Mesenchymal stem cell (in vitro differentiated cells and primary cell): ENCODE results near the gene WIPF3.

Experiments
- DNase-seq: peaks from one replicate; pipeline ENCODE4 v3.0.0-alpha.2; 2013
- H2AFZ ChIP-seq: one replicate; pipeline ENCODE4 v1.6.1; 2013; ENCODE audit warnings: low read depth, mild to moderate bottlenecking, control low read depth, inconsistent platforms, low read length, moderate library complexity
- H2AK5ac ChIP-seq: 2 replicates; pipeline ENCODE4 v1.6.1; 2013; ENCODE audit warnings: low read length, moderate library complexity, mild to moderate bottlenecking, inconsistent platforms; ENCODE audit not compliant: severe bottlenecking
- H2BK120ac ChIP-seq: one replicate; pipeline ENCODE4 v1.6.1; 2013; ENCODE audit warnings: low read depth, mild to moderate bottlenecking, inconsistent platforms, low read length, moderate library complexity
- H2BK12ac ChIP-seq, 2 experiments: one replicate each; pipeline ENCODE4 v1.6.1; 2013; ENCODE audit warnings: inconsistent platforms in 2 of 2, low read length in 2 of 2, mild to moderate bottlenecking in 2 of 2, moderate library complexity in 2 of 2, control low read depth in 1 of 2
- H2BK15ac ChIP-seq: one replicate; pipeline ENCODE4 v1.6.1; 2013; ENCODE audit warnings: mild to moderate bottlenecking, low read depth, inconsistent platforms; ENCODE audit not compliant: poor library complexity, severe bottlenecking
- H2BK5ac ChIP-seq: 2 replicates; pipeline ENCODE4 v1.6.1; 2013; ENCODE audit warnings: low read depth, mild to moderate bottlenecking, low read length, control low read depth, inconsistent platforms; ENCODE audit not compliant: poor library complexity, severe bottlenecking
- H3K14ac ChIP-seq, 2 experiments: one replicate each; pipeline ENCODE4 v1.6.1; 2013; ENCODE audit warnings: inconsistent platforms in 2 of 2, low read length in 2 of 2, control low read depth in 1 of 2, mild to moderate bottlenecking in 1 of 2, moderate library complexity in 1 of 2
- H3K18ac ChIP-seq, 2 experiments: one replicate each; pipeline ENCODE4 v1.6.1; 2013; ENCODE audit warnings: inconsistent platforms in 2 of 2, low read length in 2 of 2, control low read depth in 1 of 2, low read depth in 1 of 2, mild to moderate bottlenecking in 1 of 2
- H3K23ac ChIP-seq, 2 experiments: one replicate each; pipeline ENCODE4 v1.6.1; 2013; ENCODE audit warnings: inconsistent platforms in 2 of 2, low read length in 2 of 2, mild to moderate bottlenecking in 2 of 2, moderate library complexity in 2 of 2, control low read depth in 1 of 2
- H3K27ac ChIP-seq: 2 replicates; pipeline ENCODE4 v1.5.1; 2013; ENCODE audit warnings: mild to moderate bottlenecking, moderate library complexity, low read length, control low read depth, inconsistent platforms; ENCODE audit not compliant: poor library complexity, severe bottlenecking
- H3K27me3 ChIP-seq, 2 experiments: 2 replicates each; pipeline versions ENCODE4 v1.6.1 to v1.7.0; 2013; ENCODE audit warnings: low read length in 2 of 2, mild to moderate bottlenecking in 2 of 2, moderate library complexity in 2 of 2, control low read depth in 1 of 2, inconsistent platforms in 1 of 2; ENCODE audit not compliant: control insufficient read depth in 1 of 2, insufficient read depth in 1 of 2
- H3K36me3 ChIP-seq, 2 experiments: 2 replicates each; pipeline versions ENCODE4 v1.6.1 to v1.7.0; 2013; ENCODE audit warnings: low read length in 2 of 2, control low read depth in 1 of 2, inconsistent platforms in 1 of 2, low read depth in 1 of 2, mild to moderate bottlenecking in 1 of 2; ENCODE audit not compliant: insufficient read depth in 2 of 2, control insufficient read depth in 1 of 2
- H3K4ac ChIP-seq, 2 experiments: one replicate each; pipeline ENCODE4 v1.6.1; 2013; ENCODE audit warnings: inconsistent platforms in 2 of 2, low read length in 2 of 2, mild to moderate bottlenecking in 2 of 2, moderate library complexity in 2 of 2, control low read depth in 1 of 2, low read depth in 1 of 2
- H3K4me1 ChIP-seq: 2 replicates; pipeline ENCODE4 v1.6.1; 2013; ENCODE audit warnings: low read depth, low read length, control low read depth; ENCODE audit not compliant: control insufficient read depth, insufficient read depth
- H3K4me2 ChIP-seq: 2 replicates; pipeline ENCODE4 v1.6.1; 2013; ENCODE audit warnings: low read length, mild to moderate bottlenecking, inconsistent platforms; ENCODE audit not compliant: poor library complexity, severe bottlenecking
- H3K4me3 ChIP-seq, 2 experiments: 2 replicates each; pipeline versions ENCODE4 v1.5.1 to v1.7.0; 2013; ENCODE audit warnings: low read length in 2 of 2, mild to moderate bottlenecking in 2 of 2, control low read depth in 1 of 2, low read depth in 1 of 2; ENCODE audit not compliant: insufficient read depth in 1 of 2
- H3K79me1 ChIP-seq: replicated peaks from 2 replicates; pipeline ENCODE4 v1.6.1; 2013; ENCODE audit warnings: mild to moderate bottlenecking, control low read depth, low read length, inconsistent platforms; ENCODE audit not compliant: poor library complexity, severe bottlenecking
- H3K9ac ChIP-seq: 2 replicates; pipeline ENCODE4 v1.7.0; 2013; ENCODE audit warnings: mild to moderate bottlenecking, low read length, moderate library complexity
- H3K9me3 ChIP-seq: 2 replicates; pipeline ENCODE4 v1.7.0; 2013; ENCODE audit warnings: mild to moderate bottlenecking, low read length; ENCODE audit not compliant: control insufficient read depth
- H4K8ac ChIP-seq: one replicate; pipeline ENCODE4 v1.6.1; 2013; ENCODE audit warnings: inconsistent platforms, mild to moderate bottlenecking, low read length, moderate library complexity
- H4K91ac ChIP-seq: one replicate; pipeline ENCODE4 v1.6.1; 2013; ENCODE audit warnings: mild to moderate bottlenecking, low read length, inconsistent platforms
- WGBS: methylation state at CpG from one replicate; pipeline ENCODE4 v1.1.7; 2013; ENCODE audit warnings: mixed read lengths; 5-methylcytosine and 5-hydroxymethylcytosine counted together

Gene WIPF3

GRCh38 chr7:29895559-29895958 is 89.3 kb downstream of the WIPF3 start:
- no peak overlapping the region for H3K4me3 ChIP-seq
- no peak overlapping the region for H3K4ac ChIP-seq
- no peak overlapping the region for H2AFZ ChIP-seq
- H2BK15ac ChIP-seq: no peak overlapping the region
- H2BK5ac ChIP-seq: no peak overlapping the region
- peaks cover 3 to 7% of the 10 kb centered on the region in 2 experiments for H3K27me3 ChIP-seq
- H3K36me3 ChIP-seq: no peaks in the 10 kb centered on the region
- H2AK5ac ChIP-seq: no peak overlapping the region
- 90% methylated on average over 1 of the region's 6 CpGs for WGBS
- H2BK12ac ChIP-seq: no peak overlapping the region
- H3K4me2 ChIP-seq: no peak overlapping the region
- DNase-seq: no peak
- no peak overlapping the region for H3K23ac ChIP-seq
- no peak overlapping the region for H3K14ac ChIP-seq
- no peak overlapping the region for H4K8ac ChIP-seq
- H4K91ac ChIP-seq: no peak overlapping the region
- no peak overlapping the region for H2BK120ac ChIP-seq
- no peaks in the 10 kb centered on the region for H3K9me3 ChIP-seq
- no peak overlapping the region for H3K9ac ChIP-seq
- no peaks in the 10 kb centered on the region for H3K4me1 ChIP-seq
- H3K27ac ChIP-seq: no peak overlapping the region
- H3K79me1 ChIP-seq: no peaks in the 10 kb centered on the region
- H3K18ac ChIP-seq: no peak overlapping the region

DNA sequence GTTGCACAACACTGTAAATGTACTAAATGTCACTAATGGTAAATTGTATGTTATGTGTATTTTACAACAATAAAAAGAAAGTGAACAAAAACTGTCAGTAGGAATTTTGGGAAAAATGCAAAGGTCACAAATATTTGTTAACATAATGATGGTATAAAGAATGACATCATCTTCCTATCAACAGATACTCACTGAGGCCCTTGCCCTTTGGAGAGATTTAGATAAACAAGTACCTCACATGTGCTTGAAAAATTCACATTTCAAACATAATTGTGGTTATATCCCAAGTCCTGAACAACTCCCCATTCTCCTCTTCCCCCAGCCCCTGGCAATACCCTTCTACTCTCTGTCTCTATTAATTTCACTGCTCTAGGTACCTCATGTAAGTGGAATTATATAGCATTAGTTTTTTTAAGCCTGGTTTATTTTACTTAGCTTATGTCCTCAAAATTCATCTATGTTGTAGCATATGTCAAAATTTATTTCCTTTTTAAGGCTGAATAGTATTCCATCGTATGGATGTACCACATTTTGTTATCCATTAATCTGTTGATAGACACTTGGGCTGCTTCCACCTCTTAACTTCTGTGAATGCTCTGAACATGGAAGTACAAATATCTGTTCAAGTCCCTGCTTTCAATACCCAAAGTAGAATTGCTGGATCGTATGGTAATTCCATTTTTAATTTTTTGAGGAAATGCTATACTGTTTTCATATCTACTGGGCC is 90.5 kb downstream of the WIPF3 start:
- H4K8ac ChIP-seq: no peak overlapping the region
- no peaks in the 10 kb centered on the region for H3K79me1 ChIP-seq
- WGBS: 100% methylated on average over 1 of the region's 2 CpGs
- peaks cover 3 to 5% of the 10 kb centered on the region in 2 experiments for H3K27me3 ChIP-seq
- H3K9ac ChIP-seq: no peak overlapping the region
- no peak overlapping the region for H2BK12ac ChIP-seq
- no peak overlapping the region for H2BK120ac ChIP-seq
- DNase-seq: no peak
- no peak overlapping the region for H2BK5ac ChIP-seq
- no peak overlapping the region for H3K14ac ChIP-seq
- no peak overlapping the region for H3K23ac ChIP-seq
- no peak overlapping the region for H3K27ac ChIP-seq
- H3K4ac ChIP-seq: no peak overlapping the region
- H4K91ac ChIP-seq: no peak overlapping the region
- H3K4me3 ChIP-seq: no peak overlapping the region
- no peaks in the 10 kb centered on the region for H3K9me3 ChIP-seq
- H3K18ac ChIP-seq: no peak overlapping the region
- H3K36me3 ChIP-seq: no peaks in the 10 kb centered on the region
- H3K4me1 ChIP-seq: no peaks in the 10 kb centered on the region
- H2BK15ac ChIP-seq: no peak overlapping the region
- no peak overlapping the region for H2AK5ac ChIP-seq
- no peak overlapping the region for H2AFZ ChIP-seq
- no peak overlapping the region for H3K4me2 ChIP-seq

DNA sequence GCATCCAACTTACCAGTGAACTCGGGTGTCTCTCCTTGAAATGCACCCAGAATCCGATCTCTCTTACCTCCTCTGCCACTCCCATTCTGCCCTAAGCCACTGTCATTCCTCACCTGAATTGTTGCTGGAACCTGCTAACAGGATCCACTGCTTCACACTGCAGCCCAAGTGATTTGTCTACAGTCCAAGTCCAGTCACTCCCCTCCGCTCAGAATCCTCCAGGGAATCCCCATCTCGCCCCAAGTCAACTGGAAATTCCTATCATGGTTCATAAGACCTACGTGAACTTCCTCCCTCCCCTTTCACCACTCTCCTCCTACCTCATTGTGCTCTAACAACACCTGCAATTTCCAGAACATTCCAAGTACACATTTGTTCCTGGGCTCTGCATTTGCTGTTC is 92.0 kb downstream of the WIPF3 start:
- Histone ChIP-seq H2BK12ac (no peak overlapping the region), H2AFZ (no peak overlapping the region), H3K9me3 (no peaks in the 10 kb centered on the region), H3K36me3 (no peaks in the 10 kb centered on the region), H4K91ac (no peak overlapping the region), H3K4me2 (no peak overlapping the region), H3K23ac (no peak overlapping the region), H2AK5ac (no peak overlapping the region), H2BK15ac (no peak overlapping the region), H2BK120ac (no peak overlapping the region), H3K18ac (no peak overlapping the region), H2BK5ac (no peak overlapping the region), H3K14ac (no peak overlapping the region), H3K4me3 (no peak overlapping the region), H3K4ac (no peak overlapping the region), H3K27ac (no peak overlapping the region), H4K8ac (no peak overlapping the region), H3K27me3 (no peaks in the 10 kb centered on the region), H3K4me1 (no peaks in the 10 kb centered on the region), H3K9ac (no peak overlapping the region), H3K79me1 (no peaks in the 10 kb centered on the region)
- DNase-seq: no peak
- WGBS: 72% methylated on average over 5 of the region's 5 CpGs

GRCh38 chr7:29900745-29901144 is 94.4 kb downstream of the WIPF3 start:
- no peak overlapping the region for H2BK5ac ChIP-seq
- no peaks in the 10 kb centered on the region for H3K36me3 ChIP-seq
- H3K27ac ChIP-seq: no peak overlapping the region
- no peak overlapping the region for H3K14ac ChIP-seq
- H2AFZ ChIP-seq: no peak overlapping the region
- no peak overlapping the region for H4K91ac ChIP-seq
- 61% methylated on average over 1 of the region's 1 CpG for WGBS
- H3K4ac ChIP-seq: no peak overlapping the region
- H2BK15ac ChIP-seq: no peak overlapping the region
- no peak overlapping the region for H4K8ac ChIP-seq
- no peak overlapping the region for H2BK120ac ChIP-seq
- DNase-seq: no peak
- no peak overlapping the region for H3K4me3 ChIP-seq
- H3K9me3 ChIP-seq: peaks cover 3% of the 10 kb centered on the region
- H3K79me1 ChIP-seq: no peaks in the 10 kb centered on the region
- H3K23ac ChIP-seq: no peak overlapping the region
- no peak overlapping the region for H2BK12ac ChIP-seq
- no peaks in the 10 kb centered on the region for H3K4me1 ChIP-seq
- H2AK5ac ChIP-seq: no peak overlapping the region
- no peak overlapping the region for H3K18ac ChIP-seq
- H3K9ac ChIP-seq: no peak overlapping the region
- H3K27me3 ChIP-seq: no peaks in the 10 kb centered on the region
- H3K4me2 ChIP-seq: no peak overlapping the region
